Epithelial cell of proximal tubule (primary cell): ENCODE measurements around the gene ILKAP. TPM values are rescaled to one million over a fixed set of nuclear protein-coding genes. Genes with fewer than 3 reads are reported as not detected.

Source experiments
- DNase-seq: peaks from one replicate; pipeline ENCODE4 v3.0.0-alpha.2; 2011; ENCODE audit warnings: low read depth
- H3K4me3 ChIP-seq: 2 replicates; pipeline ENCODE4 v1.5.1; 2011; ENCODE audit warnings: low read depth, mild to moderate bottlenecking, low read length
- total RNA-seq: library from RNA; depleted of rRNA; stranded (reverse); fragments of >200 nt; gene quantifications from 2 replicates; pipeline ENCODE4 v1.2.3, GENCODE V29; 2015
- TF ChIP-seq, protein P1 (sequence below): conservative IDR thresholded peaks from 2 replicates; pipeline ENCODE4 v1.5.1; 2012; ENCODE audit warnings: low read depth, mild to moderate bottlenecking, low read length

Gene ILKAP
- total RNA-seq, 1 donor from 2014 or later: 18.2 TPM

DNA sequence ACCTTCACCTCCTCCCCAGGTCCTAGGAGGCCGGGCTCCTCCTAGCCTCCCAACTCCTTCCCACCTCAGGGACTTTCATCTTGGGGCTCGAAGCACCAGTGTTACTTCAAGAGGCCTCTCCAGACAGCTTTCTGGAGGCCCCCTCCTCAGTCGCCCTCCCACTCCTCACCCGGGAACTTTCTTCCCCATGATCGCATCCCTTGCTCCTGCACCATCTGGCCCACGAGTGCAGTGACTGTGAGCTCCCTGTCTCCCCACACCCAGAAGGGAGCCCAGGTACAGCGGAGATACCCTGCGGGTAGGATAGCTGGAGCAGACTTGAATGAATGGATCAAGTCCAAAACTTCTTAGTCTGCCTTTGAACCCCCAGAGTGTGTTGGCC is 38.6 kb downstream of the ILKAP start:
- H3K4me3 ChIP-seq: no peak overlapping the region
- DNase-seq: no peak
- TF ChIP-seq, protein P1, sequence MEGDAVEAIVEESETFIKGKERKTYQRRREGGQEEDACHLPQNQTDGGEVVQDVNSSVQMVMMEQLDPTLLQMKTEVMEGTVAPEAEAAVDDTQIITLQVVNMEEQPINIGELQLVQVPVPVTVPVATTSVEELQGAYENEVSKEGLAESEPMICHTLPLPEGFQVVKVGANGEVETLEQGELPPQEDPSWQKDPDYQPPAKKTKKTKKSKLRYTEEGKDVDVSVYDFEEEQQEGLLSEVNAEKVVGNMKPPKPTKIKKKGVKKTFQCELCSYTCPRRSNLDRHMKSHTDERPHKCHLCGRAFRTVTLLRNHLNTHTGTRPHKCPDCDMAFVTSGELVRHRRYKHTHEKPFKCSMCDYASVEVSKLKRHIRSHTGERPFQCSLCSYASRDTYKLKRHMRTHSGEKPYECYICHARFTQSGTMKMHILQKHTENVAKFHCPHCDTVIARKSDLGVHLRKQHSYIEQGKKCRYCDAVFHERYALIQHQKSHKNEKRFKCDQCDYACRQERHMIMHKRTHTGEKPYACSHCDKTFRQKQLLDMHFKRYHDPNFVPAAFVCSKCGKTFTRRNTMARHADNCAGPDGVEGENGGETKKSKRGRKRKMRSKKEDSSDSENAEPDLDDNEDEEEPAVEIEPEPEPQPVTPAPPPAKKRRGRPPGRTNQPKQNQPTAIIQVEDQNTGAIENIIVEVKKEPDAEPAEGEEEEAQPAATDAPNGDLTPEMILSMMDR: no peak

DNA sequence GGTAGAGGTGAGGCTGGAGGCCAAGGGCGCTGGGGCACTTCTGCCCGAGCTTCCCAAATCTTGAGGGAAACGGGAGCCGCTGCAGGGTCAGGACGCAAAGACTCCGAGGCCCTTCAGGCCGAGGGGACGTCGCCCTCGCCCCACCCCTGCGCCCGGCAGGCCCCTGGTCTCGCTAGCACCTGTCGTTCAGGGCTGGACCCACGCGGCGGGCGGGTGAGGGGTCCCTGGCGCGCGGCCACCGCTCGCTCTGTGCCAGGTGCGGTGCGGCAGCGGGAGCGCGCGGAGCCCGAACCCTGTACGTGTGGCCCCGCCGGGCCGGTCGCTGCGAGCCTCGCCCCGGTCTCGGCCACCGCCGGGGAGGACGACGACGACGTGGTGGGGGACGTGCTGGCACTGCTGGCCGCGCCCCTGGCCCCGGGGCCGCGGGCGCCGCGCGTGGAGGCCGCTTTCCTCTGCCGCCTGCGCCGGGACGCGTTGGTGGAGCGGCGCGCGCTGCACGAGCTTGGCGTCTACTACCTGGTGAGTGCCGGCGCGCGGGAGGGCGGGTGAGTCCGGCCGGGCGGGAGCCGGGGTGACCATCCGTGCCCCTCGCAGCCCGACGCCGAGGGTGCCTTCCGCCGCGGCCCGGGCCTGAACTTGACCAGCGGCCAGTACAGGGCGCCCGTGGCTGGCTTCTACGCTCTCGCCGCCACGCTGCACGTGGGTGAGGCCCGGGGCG is 39.9 kb downstream of the ILKAP start:
- TF ChIP-seq, protein P1: no peak
- no peak for DNase-seq
- peak overlapping the region; percentile 47 for H3K4me3 ChIP-seq

DNA sequence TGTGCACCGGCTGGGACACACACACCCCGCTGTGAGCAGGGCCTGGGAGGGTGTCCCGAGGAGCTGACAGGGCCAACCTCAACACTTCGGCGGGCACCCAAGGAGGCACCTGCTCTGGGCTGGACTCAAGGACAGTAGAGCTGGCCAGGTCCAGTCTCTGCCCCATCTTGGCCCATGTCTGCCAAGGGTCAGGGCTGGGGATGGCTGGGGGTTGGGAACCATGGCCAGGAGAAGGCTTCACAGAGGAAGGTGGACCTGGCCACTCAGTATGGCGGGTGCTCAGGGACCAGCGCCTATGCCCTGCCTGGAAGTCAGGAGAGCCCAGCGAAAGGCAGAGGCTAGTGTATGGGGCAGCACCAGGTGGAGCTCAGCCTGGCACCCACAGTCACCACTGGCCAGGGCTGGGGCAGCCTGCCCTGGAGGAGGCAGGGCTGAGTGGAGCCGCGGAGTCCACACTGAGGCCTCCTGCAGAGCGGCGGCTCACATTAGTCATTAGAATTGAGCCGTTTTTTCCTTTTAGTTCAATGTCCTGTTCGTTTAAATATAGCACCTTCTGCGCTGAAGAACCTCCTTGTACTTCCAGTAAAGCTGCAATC is 40.6 kb downstream of the ILKAP start:
- TF ChIP-seq, protein P1: no peak
- DNase-seq: no peak
- H3K4me3 ChIP-seq: peak overlapping the region; percentile 47

DNA sequence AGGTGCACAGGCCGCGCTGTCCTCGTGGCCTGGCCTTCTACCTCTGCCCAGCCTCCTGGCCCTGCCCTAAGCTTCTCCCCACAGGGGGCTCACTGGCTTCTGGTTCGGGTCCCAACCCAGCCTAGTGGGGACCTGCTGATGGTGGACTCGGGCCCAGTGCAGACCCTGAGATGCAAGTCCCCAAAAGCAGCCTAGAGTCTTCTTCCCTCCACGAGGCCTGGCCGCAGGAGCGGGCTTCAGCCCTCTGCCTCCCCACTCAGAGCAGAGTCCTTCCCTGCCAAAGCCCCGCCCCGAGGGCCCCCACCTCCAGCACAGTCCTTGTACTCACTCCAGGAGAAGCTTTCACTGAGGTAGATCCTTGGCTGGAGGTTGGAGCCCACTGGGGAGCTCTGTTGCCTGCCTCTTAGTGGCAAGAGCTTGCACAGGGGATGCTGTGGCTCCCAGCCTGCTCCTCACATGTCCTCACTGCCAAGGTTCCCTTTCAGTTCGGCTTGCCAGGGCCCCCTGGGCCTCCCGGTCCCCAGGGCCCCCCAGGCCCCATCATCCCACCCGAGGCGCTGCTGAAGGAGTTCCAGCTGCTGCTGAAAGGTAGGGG is 41.1 kb downstream of the ILKAP start:
- no peak for DNase-seq

DNA sequence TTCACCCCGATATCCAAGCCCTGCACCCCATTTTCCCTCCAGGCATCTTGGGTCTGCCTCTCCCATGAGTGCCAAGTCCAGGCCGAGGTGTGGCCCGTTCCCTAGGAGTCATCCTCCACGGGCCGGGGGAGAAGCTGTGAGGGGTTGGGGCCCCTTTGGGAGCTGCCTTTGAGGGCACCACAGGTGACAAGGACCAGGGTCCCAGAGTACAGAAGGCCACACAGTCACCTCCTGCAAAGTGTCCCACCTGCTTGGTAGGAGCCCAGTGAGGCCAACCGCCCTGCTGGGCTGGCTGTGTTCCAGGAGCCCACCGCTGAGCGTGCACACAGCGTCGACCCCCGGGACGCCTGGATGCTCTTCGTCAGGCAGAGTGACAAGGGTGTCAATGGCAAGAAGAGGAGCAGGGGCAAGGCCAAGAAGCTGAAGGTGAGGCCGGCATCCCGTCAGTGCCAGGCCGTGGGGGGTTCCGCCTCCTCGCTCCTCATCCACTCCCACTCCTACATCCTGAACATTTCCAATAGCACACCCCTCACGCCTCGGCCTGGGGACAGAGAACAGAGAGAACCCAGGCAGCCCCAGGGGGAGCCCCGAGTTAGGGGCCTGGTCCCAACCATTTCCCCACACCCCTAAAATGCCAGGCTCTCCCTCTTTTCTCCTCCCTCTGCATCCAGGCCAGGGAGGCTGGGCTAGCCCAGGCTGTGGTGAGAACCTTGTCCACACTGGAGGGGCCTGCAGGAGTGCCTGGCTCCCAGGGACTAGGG is 42.0 kb downstream of the ILKAP start:
- no peak for DNase-seq
- TF ChIP-seq, protein P1: no peak
- H3K4me3 ChIP-seq: no peak overlapping the region

More for the DNA sequence above, 41.1 kb downstream of the ILKAP start:
- H3K4me3 ChIP-seq: no peak overlapping the region
- TF ChIP-seq, protein P1: no peak

DNA sequence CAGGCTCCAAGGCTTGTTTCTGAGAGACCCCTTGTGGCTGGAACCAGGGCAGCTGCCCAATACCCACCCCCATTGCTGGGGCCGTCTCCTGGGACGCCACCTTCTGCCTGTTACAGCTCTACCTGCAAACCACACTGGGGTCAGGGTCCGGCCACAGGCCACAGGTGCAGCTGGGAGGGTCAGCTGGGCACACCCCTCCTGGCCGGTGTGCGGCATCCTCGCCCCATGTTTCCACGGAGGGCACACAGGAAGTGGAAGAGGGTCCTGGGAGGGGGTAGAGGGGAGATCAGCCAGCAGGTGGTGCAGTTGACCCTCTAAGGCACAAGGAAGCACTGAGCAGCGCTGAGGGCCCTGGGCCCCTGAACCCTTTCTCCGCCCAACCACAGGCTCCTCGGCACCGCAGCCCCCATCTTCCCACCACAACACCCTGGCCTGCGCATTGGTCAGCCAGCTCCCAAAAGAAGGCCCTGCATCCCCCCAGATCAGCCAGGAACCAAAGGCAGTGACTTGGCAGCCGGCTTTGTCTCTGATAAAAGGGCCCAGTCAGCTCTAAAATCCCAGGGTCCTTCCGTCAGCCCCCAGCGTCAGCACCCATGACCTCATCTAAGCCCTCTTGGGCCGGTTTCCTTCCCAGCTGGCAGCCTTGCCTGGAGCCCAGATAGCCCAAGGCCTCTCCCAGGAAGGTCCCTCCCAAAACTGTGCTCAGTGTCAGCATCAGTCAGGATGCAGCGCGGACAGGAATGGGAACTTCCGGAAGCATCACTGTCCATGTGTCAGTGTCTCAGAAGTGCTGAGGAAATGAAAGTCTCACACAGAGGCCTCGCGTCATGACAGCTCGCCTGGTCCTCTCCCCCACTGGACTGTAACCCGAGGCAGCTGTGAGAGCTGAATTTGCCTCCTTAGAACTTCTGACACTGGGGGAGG is 43.0 kb downstream of the ILKAP start:
- H3K4me3 ChIP-seq: peak overlapping the region; percentile 62
- TF ChIP-seq, protein P1: peak; percentile 39
- no peak for DNase-seq
